A673 (cell line): ENCODE data around the gene CTIF. TPM values are rescaled to one million over a fixed set of nuclear protein-coding genes. Genes with fewer than 3 reads are reported as not detected.

Experiments
- BruUV-seq: library from RNA; stranded (reverse); fragments of 400-500 nt; replicated peaks from 2 replicates; lab custom pipeline; 2021; lab: Mats Ljungman, UMichigan
- CTCF ChIA-PET: fragments of 300-600 bp; sonication (Branson Sonifier 250); formaldehyde crosslinking; loops from one replicate; lab custom pipeline; 2022; ENCODE audit warnings: antibody characterized with exemption; lab: Charles Lee
- POLR2A ChIA-PET: fragments of 300-600 bp; sonication (Branson Sonifier 250); formaldehyde crosslinking; loops from one replicate; lab custom pipeline; 2022; ENCODE audit warnings: antibody characterized with exemption; ENCODE audit not compliant: low non-redundant PET; lab: Charles Lee
- DNase-seq: peaks from one replicate; pipeline ENCODE4 v3.0.0-alpha.2; 2015; ENCODE audit warnings: low spot score
- H3K27ac ChIP-seq: fragments of 200-600 bp; sonication (generic); 2 replicates; pipeline ENCODE4 v1.5.1; 2016; ENCODE audit warnings: mixed run types, low read depth, mild to moderate bottlenecking, mixed read lengths, antibody characterized with exemption, low read length; ENCODE audit not compliant: poor library complexity, severe bottlenecking
- H3K27me3 ChIP-seq: fragments of 200-600 bp; sonication (generic); replicated peaks from 2 replicates; pipeline ENCODE4 v1.6.1; 2017; ENCODE audit warnings: mixed run types, low read depth, mild to moderate bottlenecking, mixed read lengths, antibody characterized with exemption, low read length; ENCODE audit not compliant: insufficient read depth, poor library complexity
- H3K36me3 ChIP-seq: fragments of 200-600 bp; sonication (generic); 2 replicates; pipeline ENCODE4 v1.6.1; 2016; ENCODE audit warnings: mixed run types, mild to moderate bottlenecking, mixed read lengths, antibody characterized with exemption, low read length; ENCODE audit not compliant: insufficient read depth, poor library complexity, severe bottlenecking
- H3K4me1 ChIP-seq: fragments of 200-600 bp; sonication (generic); 2 replicates; pipeline ENCODE4 v1.6.1; 2017; ENCODE audit warnings: mixed run types, mild to moderate bottlenecking, mixed read lengths, antibody characterized with exemption, low read length; ENCODE audit not compliant: insufficient read depth, poor library complexity, severe bottlenecking
- H3K4me3 ChIP-seq: fragments of 200-600 bp; sonication (generic); 2 replicates; pipeline ENCODE4 v1.5.1; 2016; ENCODE audit warnings: low read depth, mixed run types, mild to moderate bottlenecking, mixed read lengths, low read length; ENCODE audit not compliant: poor library complexity, severe bottlenecking
- H3K9me3 ChIP-seq: fragments of 200-600 bp; sonication (generic); 2 replicates; pipeline ENCODE4 v1.6.1; 2016; ENCODE audit warnings: mixed run types, low read depth, mild to moderate bottlenecking, mixed read lengths, antibody characterized with exemption, low read length; ENCODE audit not compliant: poor library complexity, severe bottlenecking
- CTCF ChIP-seq: fragments of 300-800, 200-600 bp; sonication (generic); conservative IDR thresholded peaks from 2 replicates; pipeline ENCODE4 v1.5.1; 2017; ENCODE audit warnings: low read depth, mild to moderate bottlenecking, antibody characterized with exemption, low read length, moderate library complexity, mixed read lengths
- EZH2 ChIP-seq: fragments of 200-600 bp; sonication (generic); IDR thresholded peaks from 2 replicates; pipeline ENCODE4 v1.6.1; 2017; ENCODE audit warnings: borderline replicate concordance, low read depth, mild to moderate bottlenecking, mixed read lengths, antibody characterized with exemption, low read length; ENCODE audit not compliant: poor library complexity, severe bottlenecking
- intact Hi-C: fragments of 100-400 bp; cut with micrococcal nuclease; formaldehyde crosslinking; loops from one replicate; pipeline ENCODE4 v1.10.0; 2022; ENCODE audit not compliant: unreplicated experiment
- total RNA-seq: library from RNA; stranded (reverse); gene quantifications from 2 replicates; pipeline ENCODE4 v1.2.3, GENCODE V29; 2021

CTIF gene
- total RNA-seq, 1 experiment from 2014 or later = 23.5 TPM

- intact Hi-C loops = no loop called here
- Histone ChIP-seq H3K4me3 (no peak overlapping the region), H3K27me3 (no peaks in the 10 kb centered on the region), H3K27ac (no peak overlapping the region), H3K9me3 (no peaks in the 10 kb centered on the region), H3K36me3 (no peaks in the 10 kb centered on the region), H3K4me1 (no peaks in the 10 kb centered on the region)
- no TSS peak for BruUV-seq
- ChIA-PET POLR2A (no interaction called here), CTCF (no interaction called here)
- TF ChIP-seq EZH2 (no peak), CTCF (no peak)
- DNase-seq = no peak
Observed at GRCh38 chr18:48578289-48578688, 39.5 kb downstream of the CTIF start.

- Histone ChIP-seq H3K4me1 (no peaks in the 10 kb centered on the region), H3K27ac (no peak overlapping the region), H3K36me3 (no peaks in the 10 kb centered on the region), H3K27me3 (no peaks in the 10 kb centered on the region), H3K4me3 (no peak overlapping the region), H3K9me3 (no peaks in the 10 kb centered on the region)
- CTCF ChIA-PET = no interaction called here
- POLR2A ChIA-PET = no interaction called here
- BruUV-seq = no TSS peak
- intact Hi-C loops = no loop called here
- DNase-seq = no peak
- TF ChIP-seq CTCF (no peak), EZH2 (no peak)
Observed at GRCh38 chr18:48580066-48580465, 41.2 kb downstream of the CTIF start.

GRCh38 chr18:48580782-48581181 lies 42.0 kb downstream of the CTIF start:
- no peaks in the 10 kb centered on the region for H3K9me3 ChIP-seq
- no peaks in the 10 kb centered on the region for H3K4me1 ChIP-seq
- ChIA-PET POLR2A (no interaction called here), CTCF (no interaction called here)
- no peaks in the 10 kb centered on the region for H3K36me3 ChIP-seq
- no peak overlapping the region for H3K4me3 ChIP-seq
- TF ChIP-seq CTCF (no peak), EZH2 (no peak)
- intact Hi-C loops = no loop called here
- no peak overlapping the region for H3K27ac ChIP-seq
- no peak for DNase-seq
- H3K27me3 ChIP-seq = no peaks in the 10 kb centered on the region
- no TSS peak for BruUV-seq
